Hepatic stellate cell (primary cell): Measurements from ENCODE around the gene SAXO2.
"Not testable (repeated sequence)": the region's sequence is repeated elsewhere in the genome, so short reads cannot be mapped to it uniquely, and the experiment has no call there.

Experiments used
- DNase-seq: peaks from one replicate; pipeline ENCODE4 v3.0.0; 2011; ENCODE audit warnings: low spot score

SAXO2 gene

DNA sequence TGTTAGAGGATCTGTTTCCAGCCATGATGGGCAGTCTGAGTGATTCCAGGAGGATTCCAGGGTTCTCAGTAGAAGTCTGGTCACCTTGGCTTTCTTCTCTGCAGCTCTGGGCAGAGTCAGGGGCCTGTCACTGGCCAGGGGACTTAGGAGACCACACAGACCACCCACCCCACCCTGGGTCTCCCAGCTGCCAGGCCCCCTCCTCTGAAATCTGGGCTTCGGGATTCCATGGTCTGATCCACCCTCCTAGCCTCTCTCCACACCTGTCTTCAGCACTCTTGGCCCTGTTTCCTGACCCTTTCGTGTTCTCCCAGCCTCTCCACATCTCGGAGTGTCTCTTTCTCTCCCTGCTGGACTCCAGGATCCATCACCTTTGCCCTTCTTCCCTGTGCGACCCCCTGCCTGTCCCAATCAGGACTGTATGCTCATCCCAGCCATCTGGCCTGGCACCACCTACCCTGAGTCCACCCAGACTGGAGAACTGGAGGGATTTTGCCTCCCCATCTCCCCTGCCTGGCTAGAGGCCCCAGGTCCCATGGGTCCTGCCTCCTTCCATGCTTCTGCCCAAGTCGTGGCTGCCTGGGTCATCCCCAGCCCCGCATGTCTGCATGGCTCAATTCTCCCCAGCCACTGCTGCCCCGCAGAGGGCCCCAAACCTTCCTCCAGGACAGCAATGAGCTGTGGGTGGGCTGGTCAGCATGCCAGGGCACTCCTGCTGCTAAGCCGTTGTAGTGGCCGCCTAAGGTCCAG is 52.3 kb downstream of the SAXO2 start:
- no peak for DNase-seq

DNA sequence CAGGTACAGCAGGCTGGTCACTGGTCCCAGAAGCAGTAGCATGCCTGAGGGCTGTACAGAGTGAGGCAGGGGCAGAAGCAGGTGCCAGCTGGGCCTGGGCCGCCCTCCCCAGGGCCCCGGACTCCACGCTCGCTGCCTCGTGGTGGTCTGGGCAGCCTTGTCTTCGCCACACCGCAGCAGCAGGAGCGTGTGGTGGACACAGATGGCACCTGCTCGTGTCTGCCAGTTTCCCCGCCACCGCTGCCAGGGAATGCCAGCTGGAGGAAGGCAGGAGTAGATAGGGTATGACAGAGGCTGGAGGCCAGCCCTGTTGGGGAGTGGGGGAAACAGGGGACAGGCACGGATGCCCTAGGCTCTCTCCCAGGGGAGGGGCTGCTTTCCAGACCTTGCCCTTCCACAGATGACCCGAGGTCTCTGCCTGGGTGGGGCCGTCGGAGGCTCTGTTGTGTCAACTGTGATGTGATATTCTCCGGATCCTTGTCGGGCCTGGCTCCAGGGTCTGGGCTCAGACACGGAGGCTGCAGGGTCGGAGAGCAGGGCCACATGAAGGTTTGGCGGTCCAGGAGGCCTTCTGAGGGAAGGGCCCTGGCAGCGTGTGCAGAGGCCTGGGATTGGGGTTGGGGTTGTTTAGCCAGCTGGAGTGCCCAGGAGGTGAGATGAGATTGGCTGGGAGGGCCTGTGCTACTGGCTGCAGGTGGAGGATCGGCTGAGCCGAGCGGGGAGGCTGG is 53.1 kb downstream of the SAXO2 start:
- DNase-seq: no peak

DNA sequence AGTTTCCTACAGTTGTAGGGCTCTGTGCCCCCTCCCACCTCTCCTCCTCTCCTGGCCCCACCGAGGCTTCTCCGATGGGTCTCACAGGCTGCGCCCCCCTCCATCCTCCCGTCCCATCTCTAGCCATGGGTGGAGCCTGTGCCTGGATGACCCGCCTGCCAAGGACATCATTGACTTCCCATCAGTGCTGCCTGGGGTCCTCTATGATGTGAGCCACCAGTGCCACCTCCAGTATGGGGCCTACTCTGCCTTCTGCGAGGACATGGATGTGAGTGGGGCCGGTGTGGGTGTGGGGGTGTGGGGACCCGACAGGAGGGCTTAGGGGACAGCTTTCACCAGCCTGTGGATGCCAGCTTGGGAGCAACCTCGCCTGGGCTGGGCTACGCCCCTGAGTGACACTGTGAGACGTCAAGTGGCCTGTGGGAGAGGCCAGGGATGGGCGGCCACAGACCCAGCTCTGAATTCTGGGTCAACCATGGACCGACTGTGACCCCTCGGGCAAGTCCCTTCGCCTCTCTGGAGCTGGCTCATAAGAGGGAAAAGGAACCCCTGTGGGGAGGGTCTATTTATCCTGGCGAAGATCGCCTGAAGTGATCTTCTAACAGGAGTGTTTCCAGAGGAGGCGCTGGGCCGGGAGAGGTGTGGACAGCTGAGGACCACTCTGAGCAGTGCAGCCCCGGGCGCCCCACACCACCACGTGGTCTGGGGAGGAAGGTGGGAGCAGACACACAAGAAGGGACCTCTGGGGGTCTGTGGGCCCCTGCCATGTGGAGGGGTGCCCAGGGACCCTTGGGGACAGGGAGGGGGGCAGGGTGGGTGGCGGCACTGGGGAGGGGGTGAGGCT is 53.9 kb downstream of the SAXO2 start:
- DNase-seq: not testable (repeated sequence)

DNA sequence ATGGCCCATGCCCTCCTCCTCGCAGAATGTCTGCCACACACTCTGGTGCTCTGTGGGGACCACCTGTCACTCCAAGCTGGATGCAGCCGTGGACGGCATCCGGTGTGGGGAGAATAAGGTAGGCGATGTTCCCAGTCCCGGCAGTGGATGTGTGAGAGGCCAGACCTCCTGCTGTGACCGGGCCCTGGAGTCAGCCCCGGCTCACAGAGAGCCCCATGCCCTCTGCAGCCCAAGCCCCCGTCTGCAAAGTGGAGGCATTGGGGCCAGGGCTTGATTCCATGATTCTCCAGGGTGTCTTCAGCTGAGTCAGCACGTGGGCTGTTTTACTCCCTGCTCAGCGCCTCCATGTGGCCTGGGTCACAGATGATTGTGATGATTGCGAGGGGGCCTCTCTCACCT is 54.5 kb downstream of the SAXO2 start:
- no peak for DNase-seq

GRCh38 chr15:82317516-82317915 is 54.9 kb downstream of the SAXO2 start:
- DNase-seq: not testable (repeated sequence)

- DNase-seq: not testable (repeated sequence)
Observed at GRCh38 chr15:82318281-82318680, 55.7 kb downstream of the SAXO2 start.

DNA sequence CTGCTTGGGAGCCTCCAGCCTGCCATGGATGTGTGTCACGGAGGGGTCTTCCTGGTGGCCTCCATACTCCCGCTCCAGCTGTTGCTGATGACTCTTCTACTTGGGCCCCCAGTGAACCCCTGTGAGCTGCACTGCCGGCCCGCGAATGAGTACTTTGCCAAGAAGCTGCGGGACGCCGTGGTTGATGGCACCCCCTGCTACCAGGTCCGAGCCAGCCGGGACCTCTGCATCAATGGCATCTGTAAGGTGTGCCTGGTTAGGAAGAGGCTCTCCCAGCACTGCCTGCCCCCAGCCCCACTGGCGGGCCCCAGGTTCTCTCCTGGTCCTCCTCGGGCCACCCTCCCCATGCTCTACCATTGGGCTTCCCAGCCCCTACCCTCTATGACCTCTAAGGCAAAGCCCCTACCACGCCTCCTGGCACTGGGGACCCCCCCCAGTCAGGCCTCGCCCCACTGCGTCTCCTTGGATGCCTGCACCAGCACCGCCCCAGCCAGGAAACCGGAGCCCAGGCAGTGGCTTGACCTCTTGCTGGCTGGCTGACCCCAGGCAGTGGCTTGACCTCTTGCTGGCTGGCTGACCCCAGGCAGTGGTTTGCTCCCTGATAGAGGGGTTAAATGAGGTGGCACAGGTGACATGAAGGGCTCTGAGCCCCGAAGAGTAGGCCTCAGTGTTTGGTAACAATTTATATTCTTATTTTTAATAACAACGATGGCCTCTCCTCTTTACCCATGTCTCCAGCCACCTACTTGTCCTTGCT is 57.1 kb downstream of the SAXO2 start:
- DNase-seq: not testable (repeated sequence)

DNA sequence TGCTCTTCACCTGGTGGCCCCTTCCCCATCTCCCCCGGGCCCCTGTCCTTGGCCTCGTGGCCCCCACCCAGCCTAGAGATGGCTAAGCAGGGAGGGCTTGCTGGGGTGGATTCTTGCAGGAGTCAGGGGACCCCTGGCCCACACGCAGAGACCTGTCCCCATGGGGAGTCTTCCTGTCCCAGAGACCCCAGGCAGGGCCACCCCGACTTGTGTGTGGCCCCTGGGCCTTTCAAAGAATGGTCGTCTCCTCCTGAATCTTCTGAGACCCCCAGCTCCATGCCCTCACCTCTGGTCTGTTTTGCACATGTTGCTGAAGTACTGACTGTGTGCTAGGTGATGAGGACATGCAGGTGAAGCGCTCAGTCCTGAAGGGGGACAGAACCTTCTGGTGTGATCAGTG is 58.2 kb downstream of the SAXO2 start:
- not testable (repeated sequence) for DNase-seq

- DNase-seq: not testable (repeated sequence)
Observed at GRCh38 chr15:82322488-82322887, 59.9 kb downstream of the SAXO2 start.

- DNase-seq: not testable (repeated sequence)
Observed at GRCh38 chr15:82324831-82325230, 62.2 kb downstream of the SAXO2 start.

GRCh38 chr15:82325646-82326045 is 63.0 kb downstream of the SAXO2 start:
- not testable (repeated sequence) for DNase-seq

- not testable (repeated sequence) for DNase-seq
Observed at GRCh38 chr15:82326896-82327295, 64.3 kb downstream of the SAXO2 start.

GRCh38 chr15:82327372-82327771 is 64.8 kb downstream of the SAXO2 start:
- DNase-seq: not testable (repeated sequence)

DNA sequence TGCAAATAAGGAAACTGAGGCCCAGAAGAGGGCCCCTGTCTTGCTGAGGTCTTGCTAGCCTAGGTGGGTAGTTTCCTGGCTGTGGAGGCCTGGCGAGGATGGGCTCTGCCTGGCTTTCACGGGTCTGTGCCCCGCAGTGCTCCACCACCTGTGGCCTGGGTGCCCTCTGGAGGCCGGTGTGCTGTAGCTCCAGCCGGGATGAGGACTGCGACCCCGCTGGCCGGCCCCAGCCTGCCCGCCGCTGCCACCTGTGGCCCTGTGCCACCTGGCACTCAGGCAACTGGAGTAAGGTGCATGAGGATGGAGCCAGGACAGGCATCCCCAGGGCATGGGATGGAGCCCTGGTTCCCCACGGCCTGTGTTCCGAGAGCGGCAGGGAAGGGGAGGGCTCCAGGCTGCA is 66.4 kb downstream of the SAXO2 start:
- DNase-seq: not testable (repeated sequence)

DNA sequence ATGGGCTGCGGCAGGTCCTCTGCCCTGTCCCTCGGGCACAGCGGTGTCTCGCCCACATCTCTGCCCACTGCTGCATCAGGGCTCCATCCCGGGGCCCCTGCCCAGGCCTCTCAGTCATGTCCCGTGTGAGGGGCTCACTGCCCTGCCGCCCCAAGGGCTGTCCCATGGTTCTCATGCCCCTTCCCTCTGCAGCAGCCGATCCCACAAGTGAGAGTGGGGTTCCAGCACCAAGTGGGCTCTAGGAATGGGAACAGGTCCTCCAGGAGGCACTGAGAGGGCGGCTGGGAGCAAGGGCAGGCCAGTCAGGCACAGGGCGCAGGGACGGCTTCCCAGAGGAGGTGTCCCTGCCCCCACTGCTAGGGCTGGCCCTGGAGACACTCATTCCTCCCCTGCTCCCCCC is 68.3 kb downstream of the SAXO2 start:
- not testable (repeated sequence) for DNase-seq

- DNase-seq: not testable (repeated sequence)
Observed at GRCh38 chr15:82331576-82332304, 69.1 kb downstream of the SAXO2 start.

- DNase-seq: not testable (repeated sequence)
Observed at GRCh38 chr15:82332711-82333602, 70.3 kb downstream of the SAXO2 start.

GRCh38 chr15:82333603-82334553 is 71.3 kb downstream of the SAXO2 start:
- DNase-seq: not testable (repeated sequence)
